HepG2 (cell line): ENCODE results near the gene BTBD17. TPM values are rescaled to one million over a fixed set of nuclear protein-coding genes. Genes with fewer than 3 reads are reported as not detected.
A peak's percentile ranks its signal among the peaks of the same experiment; 100 is the strongest.

Source experiments
- CBX1 ChIP-seq: IDR thresholded peaks from one replicate; pipeline ENCODE4 v1.6.1; 2016; ENCODE audit warnings: antibody characterized with exemption, low read depth
- ELF1 ChIP-seq: sonication (generic); formaldehyde crosslinking; IDR thresholded peaks from 2 replicates; pipeline ENCODE4 v1.4.0; 2020; ENCODE audit warnings: missing genetic modification reagents
- MYNN ChIP-seq: sonication (generic); formaldehyde crosslinking; IDR thresholded peaks from 2 replicates; pipeline ENCODE4 v1.4.0; 2020; ENCODE audit warnings: mild to moderate bottlenecking, low read depth, missing genetic modification reagents
- STAG1 ChIP-seq: sonication (generic); formaldehyde crosslinking; IDR thresholded peaks from 2 replicates; pipeline ENCODE4 v1.4.0; 2020; ENCODE audit warnings: missing genetic modification reagents
- TEAD3 ChIP-seq: optimal IDR thresholded peaks from 2 replicates; pipeline ENCODE3; 2016; ENCODE audit warnings: borderline replicate concordance
- THAP11 ChIP-seq: IDR thresholded peaks from 2 replicates; pipeline ENCODE4 v1.6.1; 2016; ENCODE audit warnings: missing biosample characterization, missing genetic modification reagents
- YEATS2 ChIP-seq: sonication (generic); formaldehyde crosslinking; IDR thresholded peaks from 2 replicates; pipeline ENCODE4 v1.4.0; 2020; ENCODE audit warnings: missing genetic modification reagents, borderline replicate concordance
- ZBTB8A ChIP-seq: sonication (generic); formaldehyde crosslinking; IDR thresholded peaks from 2 replicates; pipeline ENCODE4 v1.4.0; 2020; ENCODE audit warnings: mild to moderate bottlenecking, low read depth, missing genetic modification reagents, borderline replicate concordance
- ZMYM3 ChIP-seq: sonication (generic); formaldehyde crosslinking; IDR thresholded peaks from 2 replicates; pipeline ENCODE4 v1.5.1; 2020; ENCODE audit warnings: mild to moderate bottlenecking, missing genetic modification reagents
- ZNF256 ChIP-seq: sonication (generic); formaldehyde crosslinking; conservative IDR thresholded peaks from 2 replicates; pipeline ENCODE4 v1.4.0; 2020; ENCODE audit warnings: missing genetic modification reagents
- ZNF557 ChIP-seq: sonication (generic); formaldehyde crosslinking; IDR thresholded peaks from 2 replicates; pipeline ENCODE4 v1.4.0; 2020; ENCODE audit warnings: missing genetic modification reagents
- ZNF570 ChIP-seq: sonication (generic); formaldehyde crosslinking; IDR thresholded peaks from 2 replicates; pipeline ENCODE4 v1.4.0; 2020; ENCODE audit warnings: mild to moderate bottlenecking, missing genetic modification reagents, borderline replicate concordance
- ZNF75D ChIP-seq: sonication (generic); formaldehyde crosslinking; IDR thresholded peaks from 2 replicates; pipeline ENCODE4 v1.8.1; 2023; ENCODE audit warnings: missing genetic modification reagents, mild to moderate bottlenecking, borderline replicate concordance
- polyA plus RNA-seq, 8 experiments: library from polyadenylated mRNA; depleted of rRNA in 3 of 8; stranded (reverse) in 7 of 8; unstranded in 1 of 8; fragments of >200 nt; fragmentation: Illumina TruSeq in 4 of 8; extraction: Trizol in 4 of 8; gene quantifications; 2 replicates each; pipeline versions ENCODE4 v1.2.1 to v1.2.3, GENCODE V29; 2011 to 2016; ENCODE audit warnings: low read depth in 4 of 8, missing spikeins in 1 of 8, mixed read lengths in 1 of 8; ENCODE audit not compliant: insufficient read depth in 1 of 8
- total RNA-seq, 5 experiments: library from RNA; depleted of rRNA; stranded (reverse); fragments of >200 nt; fragmentation: Illumina TruSeq; extraction: Trizol; gene quantifications; 2 replicates each; pipeline ENCODE4 v1.2.3, GENCODE V29; 2016; ENCODE audit warnings: low read depth in 1 of 5
- TF ChIP-seq, protein P1 (sequence below): sonication (generic); formaldehyde crosslinking; IDR thresholded peaks from 2 replicates; pipeline ENCODE4; 2020; ENCODE audit warnings: missing genetic modification reagents, mild to moderate bottlenecking, borderline replicate concordance
- TF ChIP-seq, protein P2 (sequence below): sonication (generic); formaldehyde crosslinking; IDR thresholded peaks from 2 replicates; pipeline ENCODE4 v1.4.0; 2020; ENCODE audit warnings: mild to moderate bottlenecking, missing genetic modification reagents, borderline replicate concordance
- TF ChIP-seq, protein P3 (sequence below): sonication (generic); formaldehyde crosslinking; IDR thresholded peaks from 2 replicates; pipeline ENCODE4 v1.8.1; 2022; ENCODE audit warnings: low read depth, mild to moderate bottlenecking, missing genetic modification reagents
- TF ChIP-seq, protein P4 (sequence below): sonication (generic); formaldehyde crosslinking; IDR thresholded peaks from 2 replicates; pipeline ENCODE4 v1.8.0; 2022; ENCODE audit warnings: low read depth, missing genetic modification reagents

The BTBD17 gene
- total and polyA plus RNA-seq, 2 of the 13 experiments (the other 11 are each of a cell fraction or from before 2014, with no cell fraction given): not detected

DNA sequence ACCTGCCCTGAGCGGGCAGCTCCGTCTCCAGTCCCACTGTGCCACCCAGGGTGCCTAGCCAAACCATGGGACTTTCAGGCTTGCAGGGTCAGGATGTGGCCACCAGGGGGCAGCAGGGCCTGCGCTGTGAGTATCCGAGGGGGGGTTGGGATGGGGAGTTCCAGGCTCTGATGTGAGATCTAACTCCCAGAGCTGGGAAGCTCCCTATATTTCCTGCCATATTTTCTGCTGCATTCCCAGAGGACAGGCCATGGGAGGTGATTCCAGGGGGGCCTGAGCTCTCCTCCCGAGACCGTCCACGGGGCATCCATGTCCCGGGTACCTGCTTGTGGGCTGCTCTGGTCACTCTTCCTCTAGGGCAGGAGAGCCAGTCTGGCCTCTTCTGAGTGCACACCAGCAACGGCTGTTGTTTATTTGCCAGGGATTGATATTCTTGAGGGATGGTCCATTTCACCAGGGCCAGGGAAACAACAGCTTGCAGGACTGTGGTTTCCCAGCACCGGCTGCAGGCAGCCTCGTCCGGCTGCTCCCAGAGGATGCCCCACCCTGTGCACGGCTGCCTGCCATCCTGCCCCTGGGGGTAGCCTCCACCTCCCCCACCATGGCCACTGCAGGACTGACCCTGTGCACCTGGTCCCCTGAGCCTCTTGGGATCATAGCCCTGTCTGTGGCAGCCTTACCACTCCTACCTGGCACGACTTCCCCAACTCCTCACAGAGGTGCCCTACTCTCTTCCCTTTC lies 6.8 kb upstream of the BTBD17 start (continued):
- TF ChIP-seq, protein P1, sequence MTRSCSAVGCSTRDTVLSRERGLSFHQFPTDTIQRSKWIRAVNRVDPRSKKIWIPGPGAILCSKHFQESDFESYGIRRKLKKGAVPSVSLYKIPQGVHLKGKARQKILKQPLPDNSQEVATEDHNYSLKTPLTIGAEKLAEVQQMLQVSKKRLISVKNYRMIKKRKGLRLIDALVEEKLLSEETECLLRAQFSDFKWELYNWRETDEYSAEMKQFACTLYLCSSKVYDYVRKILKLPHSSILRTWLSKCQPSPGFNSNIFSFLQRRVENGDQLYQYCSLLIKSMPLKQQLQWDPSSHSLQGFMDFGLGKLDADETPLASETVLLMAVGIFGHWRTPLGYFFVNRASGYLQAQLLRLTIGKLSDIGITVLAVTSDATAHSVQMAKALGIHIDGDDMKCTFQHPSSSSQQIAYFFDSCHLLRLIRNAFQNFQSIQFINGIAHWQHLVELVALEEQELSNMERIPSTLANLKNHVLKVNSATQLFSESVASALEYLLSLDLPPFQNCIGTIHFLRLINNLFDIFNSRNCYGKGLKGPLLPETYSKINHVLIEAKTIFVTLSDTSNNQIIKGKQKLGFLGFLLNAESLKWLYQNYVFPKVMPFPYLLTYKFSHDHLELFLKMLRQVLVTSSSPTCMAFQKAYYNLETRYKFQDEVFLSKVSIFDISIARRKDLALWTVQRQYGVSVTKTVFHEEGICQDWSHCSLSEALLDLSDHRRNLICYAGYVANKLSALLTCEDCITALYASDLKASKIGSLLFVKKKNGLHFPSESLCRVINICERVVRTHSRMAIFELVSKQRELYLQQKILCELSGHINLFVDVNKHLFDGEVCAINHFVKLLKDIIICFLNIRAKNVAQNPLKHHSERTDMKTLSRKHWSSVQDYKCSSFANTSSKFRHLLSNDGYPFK: no peak
- TF ChIP-seq ZNF570 (no peak), TEAD3 (CRISPR knock-in tag) (no peak), ZNF557 (CRISPR knock-in tag) (no peak), STAG1 (CRISPR knock-in tag) (peak; percentile 80), YEATS2 (no peak), ZNF75D (CRISPR knock-in tag) (no peak), ZNF256 (CRISPR knock-in tag) (no peak), ZBTB8A (CRISPR knock-in tag) (no peak), CBX1 (no peak), MYNN (CRISPR knock-in tag) (0 out of 2 replicates have a peak, but pooled peaks have one; percentile 45), THAP11 (CRISPR knock-in tag) (no peak), ELF1 (CRISPR knock-in tag) (no peak), ZMYM3 (no peak)
- TF ChIP-seq, protein P2, sequence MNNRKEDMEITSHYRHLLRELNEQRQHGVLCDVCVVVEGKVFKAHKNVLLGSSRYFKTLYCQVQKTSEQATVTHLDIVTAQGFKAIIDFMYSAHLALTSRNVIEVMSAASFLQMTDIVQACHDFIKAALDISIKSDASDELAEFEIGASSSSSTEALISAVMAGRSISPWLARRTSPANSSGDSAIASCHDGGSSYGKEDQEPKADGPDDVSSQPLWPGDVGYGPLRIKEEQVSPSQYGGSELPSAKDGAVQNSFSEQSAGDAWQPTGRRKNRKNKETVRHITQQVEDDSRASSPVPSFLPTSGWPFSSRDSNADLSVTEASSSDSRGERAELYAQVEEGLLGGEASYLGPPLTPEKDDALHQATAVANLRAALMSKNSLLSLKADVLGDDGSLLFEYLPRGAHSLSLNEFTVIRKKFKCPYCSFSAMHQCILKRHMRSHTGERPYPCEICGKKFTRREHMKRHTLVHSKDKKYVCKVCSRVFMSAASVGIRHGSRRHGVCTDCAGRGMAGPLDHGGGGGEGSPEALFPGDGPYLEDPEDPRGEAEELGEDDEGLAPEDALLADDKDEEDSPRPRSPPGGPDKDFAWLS (CRISPR knock-in tag): no peak
- TF ChIP-seq, protein P3, sequence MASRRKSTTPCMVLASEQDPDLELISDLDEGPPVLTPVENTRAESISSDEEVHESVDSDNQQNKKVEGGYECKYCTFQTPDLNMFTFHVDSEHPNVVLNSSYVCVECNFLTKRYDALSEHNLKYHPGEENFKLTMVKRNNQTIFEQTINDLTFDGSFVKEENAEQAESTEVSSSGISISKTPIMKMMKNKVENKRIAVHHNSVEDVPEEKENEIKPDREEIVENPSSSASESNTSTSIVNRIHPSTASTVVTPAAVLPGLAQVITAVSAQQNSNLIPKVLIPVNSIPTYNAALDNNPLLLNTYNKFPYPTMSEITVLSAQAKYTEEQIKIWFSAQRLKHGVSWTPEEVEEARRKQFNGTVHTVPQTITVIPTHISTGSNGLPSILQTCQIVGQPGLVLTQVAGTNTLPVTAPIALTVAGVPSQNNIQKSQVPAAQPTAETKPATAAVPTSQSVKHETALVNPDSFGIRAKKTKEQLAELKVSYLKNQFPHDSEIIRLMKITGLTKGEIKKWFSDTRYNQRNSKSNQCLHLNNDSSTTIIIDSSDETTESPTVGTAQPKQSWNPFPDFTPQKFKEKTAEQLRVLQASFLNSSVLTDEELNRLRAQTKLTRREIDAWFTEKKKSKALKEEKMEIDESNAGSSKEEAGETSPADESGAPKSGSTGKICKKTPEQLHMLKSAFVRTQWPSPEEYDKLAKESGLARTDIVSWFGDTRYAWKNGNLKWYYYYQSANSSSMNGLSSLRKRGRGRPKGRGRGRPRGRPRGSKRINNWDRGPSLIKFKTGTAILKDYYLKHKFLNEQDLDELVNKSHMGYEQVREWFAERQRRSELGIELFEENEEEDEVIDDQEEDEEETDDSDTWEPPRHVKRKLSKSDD (CRISPR knock-in tag): no peak
- TF ChIP-seq, protein P4, sequence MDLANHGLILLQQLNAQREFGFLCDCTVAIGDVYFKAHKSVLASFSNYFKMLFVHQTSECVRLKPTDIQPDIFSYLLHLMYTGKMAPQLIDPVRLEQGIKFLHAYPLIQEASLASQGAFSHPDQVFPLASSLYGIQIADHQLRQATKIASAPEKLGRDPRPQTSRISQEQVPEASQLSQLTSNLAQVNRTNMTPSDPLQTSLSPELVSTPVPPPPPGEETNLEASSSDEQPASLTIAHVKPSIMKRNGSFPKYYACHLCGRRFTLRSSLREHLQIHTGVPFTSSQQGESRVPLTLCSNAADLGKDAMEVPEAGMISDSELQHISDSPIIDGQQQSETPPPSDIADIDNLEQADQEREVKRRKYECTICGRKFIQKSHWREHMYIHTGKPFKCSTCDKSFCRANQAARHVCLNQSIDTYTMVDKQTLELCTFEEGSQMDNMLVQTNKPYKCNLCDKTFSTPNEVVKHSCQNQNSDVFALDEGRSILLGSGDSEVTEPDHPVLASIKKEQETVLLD: no peak
